HG03097 (cell line): ENCODE measurements around the gene RNF213.

Experiments used
- ATAC-seq: cut with Tn5 transposase; IDR thresholded peaks from one replicate; pipeline ENCODE4 v1.9.1; 2021; ENCODE audit not compliant: unreplicated experiment, low FRiP score

RNF213 gene

DNA sequence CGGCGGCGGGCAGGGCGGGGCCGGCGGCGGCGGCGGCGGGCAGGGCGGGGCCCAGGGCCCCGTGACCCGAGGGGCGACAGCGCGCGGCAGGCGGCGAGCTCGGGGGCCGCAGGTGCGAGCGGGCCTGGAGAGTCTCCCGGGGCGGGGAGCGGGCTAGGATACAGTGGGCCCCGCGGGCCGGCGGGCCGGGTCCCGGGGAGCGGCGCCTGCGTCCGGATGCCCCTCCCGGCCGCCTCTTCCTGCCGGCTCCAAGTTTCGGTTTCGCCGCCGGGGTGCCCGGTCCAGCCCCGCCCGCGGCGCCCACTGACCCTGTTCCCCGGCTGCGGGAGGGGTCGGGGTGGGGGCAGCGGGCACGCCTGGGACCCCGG, at the start of gene RNF213:
RNF213 (plus strand) TSS at position 62 of the 368 bp plus-strand sequence. CDS start 2,830 bp downstream, outside the sequence.
- ATAC-seq = no peak

DNA sequence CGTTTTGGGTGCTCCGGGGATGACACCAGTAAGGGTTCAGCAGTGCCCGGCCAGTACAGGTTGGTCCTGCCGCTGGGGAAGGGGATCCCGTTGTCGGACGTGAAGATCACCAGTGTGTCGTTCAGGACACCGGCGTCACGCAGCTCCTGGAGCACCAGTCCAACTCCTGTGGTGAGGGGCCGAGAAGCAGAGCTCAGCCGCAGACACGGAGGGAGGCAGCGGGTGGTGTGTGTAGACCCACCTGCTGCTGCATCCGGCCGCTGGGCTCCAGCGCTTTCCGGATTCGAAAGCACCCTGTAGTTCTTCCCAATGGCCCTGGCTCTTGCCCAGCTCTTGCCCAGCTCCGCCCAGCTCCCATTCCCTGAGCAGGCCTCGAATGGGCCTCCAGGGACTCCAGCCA, 48.5 kb upstream of the RNF213 start:
- no peak for ATAC-seq

DNA sequence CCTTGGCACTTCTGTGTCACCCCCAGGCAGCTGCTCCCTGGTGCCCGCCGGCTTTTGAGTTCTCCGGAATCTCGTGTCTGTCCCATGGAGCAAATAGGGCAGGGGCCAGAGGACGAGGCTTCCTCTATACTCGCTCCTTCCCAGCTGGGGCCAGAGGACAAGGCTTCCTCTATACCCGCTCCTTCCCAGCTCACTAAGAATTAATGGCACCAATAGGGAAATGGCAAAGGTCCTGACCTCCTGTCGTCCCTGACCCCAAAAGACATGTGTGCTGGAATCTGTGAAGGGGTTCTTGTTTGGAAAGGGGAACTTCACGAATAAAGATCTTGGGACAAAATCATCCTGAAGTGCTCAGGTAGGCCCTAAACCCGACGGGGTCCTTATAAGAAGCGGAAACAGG, 48.1 kb upstream of the RNF213 start:
- ATAC-seq = no peak

DNA sequence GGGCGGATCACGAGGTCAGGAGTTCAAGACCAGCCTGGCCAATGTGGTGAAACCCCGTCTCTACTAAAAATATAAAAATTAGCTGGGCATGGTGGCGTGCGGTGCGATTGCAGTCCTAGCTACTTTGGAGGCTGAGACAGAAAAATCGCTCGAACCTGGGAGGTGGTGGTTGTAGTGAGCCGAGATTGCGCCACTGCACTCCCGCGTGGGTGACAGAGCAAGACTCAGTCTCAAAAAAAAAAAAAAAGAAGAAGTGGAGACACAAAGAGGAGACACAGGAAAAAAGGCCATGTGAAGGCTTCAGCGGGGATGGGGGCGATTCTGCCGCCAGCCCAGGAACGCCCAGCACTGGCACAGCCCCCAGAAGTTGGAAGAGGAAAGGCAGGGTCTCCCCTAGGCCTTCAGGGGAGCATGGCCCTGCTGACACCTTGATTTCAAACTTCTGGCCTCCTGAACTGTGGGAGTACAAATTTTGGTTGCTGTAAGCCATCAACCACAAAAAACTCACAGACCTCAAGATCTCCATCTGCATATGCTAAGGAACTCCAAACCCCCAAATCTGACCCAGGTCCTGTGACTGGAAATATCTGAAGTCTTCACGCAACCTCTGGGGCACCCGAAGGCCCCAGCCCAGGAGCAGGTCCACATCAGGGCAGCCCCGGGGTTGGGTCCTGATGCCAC, 47.5 kb upstream of the RNF213 start:
- ATAC-seq = no peak

DNA sequence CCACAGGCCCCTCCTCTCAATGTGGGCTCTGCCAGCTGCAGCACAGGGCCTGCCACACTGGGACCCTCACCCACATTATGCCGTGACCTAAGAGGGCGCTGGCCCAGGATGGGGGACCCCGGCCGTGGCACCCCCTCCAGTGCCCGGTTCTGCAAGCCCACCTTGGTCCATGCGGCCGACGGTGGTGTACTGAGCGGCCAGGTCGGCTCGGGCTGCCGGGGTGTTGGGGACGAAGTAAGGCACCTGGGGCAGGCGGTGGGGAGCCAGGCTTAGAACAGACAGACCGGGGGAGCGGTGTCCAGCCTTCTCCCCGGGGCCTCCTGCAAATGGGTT, 47.0 kb upstream of the RNF213 start:
- no peak for ATAC-seq

DNA sequence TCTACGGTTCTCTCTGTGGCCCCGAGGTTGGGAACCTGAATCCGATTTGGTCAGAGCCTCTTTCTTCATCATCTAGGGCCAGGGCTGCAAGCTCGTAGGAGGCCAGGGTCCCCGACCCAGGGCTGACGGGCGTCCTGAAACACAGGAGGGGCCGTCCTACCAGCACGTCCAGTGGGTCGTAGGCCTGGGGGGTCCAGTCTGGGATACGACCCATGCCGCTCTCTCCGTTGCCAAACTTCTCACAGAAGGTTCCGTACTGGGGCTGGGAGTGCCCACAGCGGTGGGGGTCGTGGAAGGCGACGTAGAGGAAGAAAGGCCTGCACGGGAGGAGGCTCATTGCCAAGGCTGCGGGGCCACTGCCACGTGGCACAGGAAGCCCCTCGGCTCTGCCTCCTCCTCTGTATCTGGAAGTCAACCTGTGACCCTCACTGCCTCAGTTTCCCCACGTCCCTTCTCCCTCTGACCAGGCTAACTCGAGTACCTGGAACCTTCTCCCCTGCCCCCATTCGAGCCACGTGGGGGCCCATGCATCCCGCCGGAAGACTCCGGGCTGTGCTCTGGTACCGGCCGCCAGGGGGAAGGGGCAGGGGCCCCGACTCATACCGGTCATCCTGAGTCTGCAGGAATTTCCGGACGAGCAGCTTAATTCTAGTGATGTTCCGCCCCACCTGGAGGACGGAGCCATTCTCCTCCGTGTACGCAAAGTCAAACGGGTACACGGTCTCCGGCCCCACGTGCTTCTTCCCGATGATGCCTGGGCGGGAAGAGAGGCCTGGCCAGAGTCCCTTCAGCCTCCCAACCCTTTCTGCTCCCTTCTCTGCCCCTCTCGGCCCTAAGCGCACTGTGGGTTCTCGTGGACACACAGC, 46.4 kb upstream of the RNF213 start:
- ATAC-seq = no peak

DNA sequence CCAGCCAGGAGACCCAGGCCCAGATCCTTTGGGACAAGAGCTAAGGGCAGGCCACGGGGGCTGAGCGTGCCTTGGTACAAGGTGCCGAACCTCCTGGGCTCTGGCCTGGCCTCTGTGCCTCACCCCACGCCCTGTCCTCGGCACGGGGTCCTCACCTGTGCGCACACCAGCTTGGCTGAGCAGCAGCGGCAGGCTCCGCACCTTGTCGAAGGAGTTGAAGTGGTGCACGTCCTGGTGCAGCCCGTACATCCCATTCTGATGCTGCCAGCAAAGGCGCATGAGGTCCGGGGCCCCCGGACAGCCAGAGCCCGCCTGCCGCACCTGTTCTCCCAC, 45.8 kb upstream of the RNF213 start:
- ATAC-seq = no peak

DNA sequence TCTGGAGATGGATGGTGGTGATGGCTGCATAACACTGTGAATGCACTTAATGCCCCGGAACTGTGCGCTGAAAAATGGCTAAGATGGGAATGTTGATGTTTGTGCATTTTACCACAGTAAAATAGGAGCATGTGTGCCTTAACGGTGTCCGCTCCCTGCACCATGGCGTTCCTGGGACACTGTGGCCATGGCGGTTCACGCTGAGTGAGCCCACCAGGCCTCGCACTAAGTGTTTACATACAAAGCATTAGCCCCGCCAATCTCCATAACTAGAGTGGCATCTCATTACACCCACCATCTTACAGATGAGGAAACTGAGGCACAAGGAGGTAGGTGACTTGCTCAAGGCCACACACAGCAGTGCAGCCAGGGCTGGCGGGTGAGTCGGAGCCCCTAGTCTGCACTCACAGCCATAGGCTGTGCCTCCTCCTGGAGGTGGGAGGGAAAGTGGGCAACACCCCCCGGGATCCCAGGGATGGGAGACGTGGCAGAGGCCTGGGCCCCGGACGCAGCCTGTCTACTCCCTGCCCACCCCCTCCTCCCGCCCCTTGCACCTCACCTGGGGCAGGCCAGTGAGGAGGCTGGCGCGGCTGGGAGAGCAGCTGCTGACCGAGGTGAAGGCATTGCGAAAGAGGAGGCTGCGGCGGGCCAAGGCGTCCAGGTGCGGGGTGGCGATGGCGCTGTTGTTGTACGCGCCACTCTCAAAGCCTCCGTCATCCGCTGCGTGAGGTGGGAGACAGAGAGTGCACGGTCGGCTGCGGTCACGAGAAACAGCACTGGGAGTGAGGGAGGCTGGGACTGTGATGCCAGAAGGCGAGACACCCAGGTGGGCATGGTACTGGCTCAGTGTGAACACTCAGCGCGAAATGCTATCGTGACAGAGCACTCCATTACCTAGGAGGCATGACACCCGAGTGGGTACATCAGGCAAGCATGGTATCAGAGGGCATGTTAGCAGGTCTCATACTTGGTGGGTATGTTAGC, 43.9 kb upstream of the RNF213 start:
- no peak for ATAC-seq

DNA sequence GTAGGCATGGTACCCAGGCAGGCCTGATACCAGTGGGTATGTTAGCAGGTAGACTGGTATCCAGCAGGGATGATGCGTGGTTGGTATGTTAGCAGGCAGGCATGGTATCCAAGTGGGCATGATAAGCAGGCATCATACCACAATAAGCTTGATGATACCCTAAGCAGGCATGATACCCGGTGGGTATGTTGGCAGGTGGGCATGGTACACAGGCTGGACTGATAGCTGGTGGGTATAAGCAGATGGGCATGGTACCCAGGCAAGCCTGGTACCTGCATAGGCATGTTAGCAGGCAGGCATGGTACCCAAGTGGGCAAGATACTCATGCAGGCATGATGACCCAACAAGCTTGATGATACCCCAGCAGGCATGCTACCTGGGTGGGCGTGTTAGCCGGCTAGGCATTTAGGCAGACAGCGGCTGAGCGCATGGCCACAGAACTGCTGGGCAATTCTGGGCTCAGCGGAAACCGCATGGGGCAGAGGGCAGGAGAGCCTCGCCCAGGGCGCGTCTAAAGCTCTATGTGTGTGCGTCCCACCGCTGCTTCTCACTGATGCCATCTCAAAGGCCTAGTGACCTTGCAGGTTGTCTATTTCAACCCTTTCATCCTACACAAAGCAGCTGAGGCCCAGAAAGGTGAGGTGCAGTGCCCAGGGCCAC, 42.8 kb upstream of the RNF213 start:
- no peak for ATAC-seq

DNA sequence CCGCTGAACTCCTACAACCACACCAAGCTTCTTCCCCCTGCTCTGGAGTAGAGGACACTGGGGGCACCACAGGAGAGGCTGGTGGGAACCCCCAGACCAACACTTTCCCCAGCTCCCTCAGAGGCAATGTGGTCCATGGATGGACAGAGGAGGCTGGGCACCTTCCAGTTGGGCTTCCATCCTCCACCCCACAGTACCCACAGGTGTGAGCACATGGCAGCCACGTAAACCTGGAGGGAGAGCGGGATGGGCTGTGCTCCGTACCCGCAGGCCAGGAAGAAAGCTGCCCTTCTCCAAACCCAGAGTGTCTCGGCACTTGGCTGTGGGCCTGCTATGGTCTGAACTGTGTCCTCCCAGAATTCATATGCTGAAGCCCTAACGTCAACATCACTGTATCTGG, 42.3 kb upstream of the RNF213 start:
- no peak for ATAC-seq

DNA sequence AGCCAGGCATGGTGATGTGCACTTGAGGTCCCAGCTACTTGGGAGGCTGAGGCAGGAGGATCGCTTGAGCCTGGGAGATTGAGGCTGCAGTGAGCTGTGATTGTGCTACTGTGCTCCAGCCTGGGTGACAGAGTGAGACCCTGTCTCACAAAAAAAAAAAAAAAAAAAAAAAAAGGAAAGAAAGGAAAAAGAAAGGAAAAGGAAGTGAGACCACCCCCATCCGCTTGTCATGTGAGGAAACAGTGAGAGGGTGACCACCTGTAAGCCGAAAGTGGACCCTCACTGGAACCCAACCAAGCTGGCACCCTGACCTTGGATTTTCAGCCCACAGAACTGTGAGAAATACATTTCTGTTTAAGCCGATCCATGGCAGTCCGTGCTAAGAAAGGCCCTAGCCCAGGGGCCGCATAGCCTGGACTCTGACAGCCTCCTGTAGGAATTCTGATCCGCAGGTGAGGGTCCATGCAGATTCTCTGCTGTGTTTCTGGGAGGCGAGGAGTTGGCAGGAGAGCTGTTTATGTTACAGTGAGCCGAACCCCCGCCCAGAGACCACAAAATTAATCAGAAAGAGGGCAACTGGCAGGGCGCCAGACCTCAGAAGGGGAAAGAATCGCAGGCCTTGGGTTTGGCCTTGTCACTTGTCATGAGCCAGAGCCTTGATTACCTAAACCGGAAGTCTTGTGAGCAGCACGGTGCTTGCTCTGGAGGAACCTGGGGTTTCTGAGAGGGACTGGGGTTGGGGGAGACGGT, 41.5 kb upstream of the RNF213 start:
- no peak for ATAC-seq

DNA sequence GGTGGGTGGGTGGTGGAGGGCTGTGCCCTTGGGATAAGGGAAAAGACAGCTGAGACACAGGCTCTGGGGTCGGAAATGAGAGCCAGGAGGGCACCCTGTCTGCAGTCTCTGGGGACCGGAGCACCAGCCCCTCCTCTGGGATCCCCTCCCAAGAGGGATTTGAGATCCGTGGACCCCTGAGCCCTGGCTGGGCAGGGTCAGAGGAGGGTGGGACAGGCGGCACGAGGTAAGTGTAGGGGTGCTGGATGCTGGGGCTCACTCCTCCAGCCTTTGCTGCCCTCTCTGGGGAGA, 40.9 kb upstream of the RNF213 start:
- ATAC-seq = no peak

DNA sequence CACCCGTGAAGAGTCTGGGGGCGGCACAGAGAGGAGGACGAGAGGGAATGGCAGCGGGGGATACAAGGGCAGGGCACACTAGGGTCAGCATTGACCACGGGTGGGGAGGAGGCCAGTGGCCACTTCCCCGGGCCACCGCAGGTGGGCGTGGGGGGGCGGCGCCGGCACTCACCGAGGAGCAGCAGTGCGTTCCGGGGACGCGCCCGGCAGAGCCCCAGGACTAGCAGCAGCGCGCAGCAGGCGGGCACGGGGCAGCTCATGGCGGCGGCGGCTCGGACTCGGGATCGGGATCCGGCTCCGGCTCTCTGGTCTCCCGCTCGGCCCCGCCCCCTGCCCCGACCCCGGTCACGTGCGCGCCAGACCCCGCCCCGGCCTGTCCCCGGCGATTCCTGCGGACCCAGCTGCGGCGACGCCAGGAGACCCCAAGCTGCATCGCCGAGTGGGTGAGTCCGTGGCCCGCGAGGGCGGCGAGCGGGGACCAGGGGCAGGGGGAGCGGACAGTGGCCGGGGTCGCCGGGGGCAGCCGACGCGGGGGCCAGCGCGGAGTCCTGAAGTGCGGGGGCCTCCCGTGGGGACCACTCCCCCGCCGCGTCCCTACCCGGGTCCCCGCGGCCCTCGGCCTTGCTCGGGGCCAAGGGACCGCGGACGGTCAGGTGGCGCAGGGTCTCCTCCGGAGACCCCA, 40.5 kb upstream of the RNF213 start, which contains the start of the genes SGSH and SLC26A11:
SGSH (minus strand) TSS at position 280 of the 682 bp plus-strand sequence; CDS start at position 260, 20 bp downstream.
SLC26A11 (plus strand) TSS at position 374 of the 682 bp plus-strand sequence. CDS start 1,134 bp downstream, outside the sequence.
- no peak for ATAC-seq

DNA sequence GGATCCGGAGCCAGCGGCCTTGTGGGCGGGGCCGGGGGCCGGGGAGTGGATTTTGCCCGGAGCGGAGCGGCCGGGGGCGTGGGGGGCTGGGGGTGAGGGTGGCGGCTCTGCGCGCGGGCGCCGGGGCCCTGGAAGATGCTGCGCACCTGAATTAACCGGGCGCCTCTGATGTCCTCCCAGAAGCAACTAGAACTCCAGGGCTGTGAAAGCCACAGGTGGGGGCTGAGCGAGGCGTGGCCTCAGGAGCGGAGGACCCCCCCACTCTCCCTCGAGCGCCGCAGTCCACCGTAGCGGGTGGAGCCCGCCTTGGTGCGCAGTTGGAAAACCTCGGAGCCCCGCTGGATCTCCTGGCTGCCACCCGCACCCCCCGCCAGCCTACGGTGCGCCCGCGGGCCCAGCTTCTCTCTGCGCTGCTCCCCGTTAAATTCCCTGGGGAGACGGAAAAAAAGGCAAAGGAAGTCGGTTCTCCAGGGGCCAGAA, 39.9 kb upstream of the RNF213 start:
- ATAC-seq = no peak

DNA sequence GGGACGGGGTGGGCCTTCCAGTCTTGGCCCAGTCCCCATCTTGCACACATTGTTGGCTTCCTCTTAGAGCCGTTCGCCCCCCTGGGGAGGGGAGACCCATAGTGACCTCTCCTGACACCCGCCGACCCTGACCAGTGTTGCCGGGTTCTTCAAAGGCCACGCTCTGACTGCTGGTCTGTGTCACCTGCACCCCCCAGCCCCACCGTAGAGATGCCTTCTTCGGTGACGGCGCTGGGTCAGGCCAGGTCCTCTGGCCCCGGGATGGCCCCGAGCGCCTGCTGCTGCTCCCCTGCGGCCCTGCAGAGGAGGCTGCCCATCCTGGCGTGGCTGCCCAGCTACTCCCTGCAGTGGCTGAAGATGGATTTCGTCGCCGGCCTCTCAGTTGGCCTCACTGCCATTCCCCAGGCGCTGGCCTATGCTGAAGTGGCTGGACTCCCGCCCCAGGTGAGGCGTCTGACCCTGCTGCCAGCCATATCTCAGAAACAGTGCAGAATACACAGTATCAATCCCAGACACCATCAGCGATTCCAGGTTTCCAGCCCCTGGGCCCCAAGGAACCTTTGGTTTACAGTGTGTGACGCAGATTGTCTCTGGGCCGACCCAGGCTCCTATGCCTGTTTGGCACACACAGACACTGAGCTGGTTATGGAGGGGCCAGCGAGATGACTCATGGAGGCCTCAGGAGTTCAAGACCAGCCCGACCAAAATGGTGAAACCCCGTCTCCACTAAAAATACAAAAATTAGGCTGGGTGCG, 39.1 kb upstream of the RNF213 start:
- no peak for ATAC-seq

DNA sequence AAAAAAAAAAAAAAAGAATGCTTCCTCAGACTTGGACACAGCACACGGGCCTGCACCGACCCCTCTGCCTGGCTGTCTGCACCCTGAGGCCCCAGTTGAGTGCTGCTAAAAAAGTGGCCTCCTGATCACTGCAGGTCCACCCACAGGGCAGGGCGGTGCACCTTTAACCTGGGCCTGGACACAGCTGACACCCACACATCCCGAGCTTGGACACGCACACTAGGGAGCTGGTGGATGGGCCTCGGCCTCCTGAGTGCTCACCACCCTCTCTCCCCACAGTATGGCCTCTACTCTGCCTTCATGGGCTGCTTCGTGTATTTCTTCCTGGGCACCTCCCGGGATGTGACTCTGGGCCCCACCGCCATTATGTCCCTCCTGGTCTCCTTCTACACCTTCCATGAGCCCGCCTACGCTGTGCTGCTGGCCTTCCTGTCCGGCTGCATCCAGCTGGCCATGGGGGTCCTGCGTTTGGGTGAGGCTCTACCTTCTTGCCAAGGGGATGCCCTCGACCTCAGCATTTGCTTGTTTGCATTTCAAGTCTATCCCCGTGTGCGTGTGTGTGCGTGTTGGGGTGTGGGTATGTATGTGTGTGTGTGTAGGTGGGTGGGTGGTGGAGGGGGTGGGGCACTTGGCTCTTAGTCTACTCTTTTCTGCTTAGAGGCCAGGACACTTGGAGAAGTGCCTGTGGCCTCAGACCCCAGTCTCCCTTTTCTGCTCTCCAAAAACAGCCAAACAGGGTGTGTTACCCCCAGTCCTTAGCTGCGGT, 38.1 kb upstream of the RNF213 start:
- ATAC-seq = no peak

DNA sequence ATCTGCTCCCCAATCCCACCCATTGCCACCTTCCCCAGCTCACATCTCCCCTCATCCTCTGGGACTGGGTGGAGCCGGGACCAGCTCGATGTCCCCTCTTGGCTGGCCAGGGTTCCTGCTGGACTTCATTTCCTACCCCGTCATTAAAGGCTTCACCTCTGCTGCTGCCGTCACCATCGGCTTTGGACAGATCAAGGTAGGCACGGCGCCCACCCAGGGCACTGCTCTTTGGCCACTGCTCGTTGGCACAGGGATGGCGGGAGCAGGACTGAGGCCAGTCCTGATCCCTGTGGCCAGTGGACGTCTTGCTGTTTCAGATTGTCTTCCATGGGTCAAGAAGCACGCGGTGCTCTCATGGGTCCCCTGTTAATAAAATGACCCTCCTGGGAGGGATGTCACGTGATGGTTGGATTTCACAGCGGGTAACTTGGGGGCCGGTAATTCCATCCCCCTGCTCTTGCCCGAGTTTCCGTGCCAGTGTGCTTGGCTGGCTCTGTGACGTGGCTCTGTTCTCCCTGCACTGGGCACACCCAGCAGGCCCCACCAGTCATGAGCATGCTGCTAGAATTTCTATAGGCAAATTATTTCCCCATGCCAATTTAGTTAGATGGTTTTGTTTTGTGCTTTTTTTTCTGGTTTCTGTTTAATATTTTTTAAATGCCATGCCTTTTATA, 37.4 kb upstream of the RNF213 start:
- no peak for ATAC-seq
